Measurements from ENCODE around the gene EML6. TPM values are rescaled to one million over a fixed set of nuclear protein-coding genes. Genes with fewer than 3 reads are reported as not detected.

The EML6 gene
- total RNA-seq, 1 donor from 2014 or later: 0.39 TPM

GRCh38 chr2:54853616-54854310 lies 130.3 kb downstream of the EML6 start:
- no peaks in the 10 kb centered on the region for H3K4me1 ChIP-seq
- H3K9ac ChIP-seq: no peak overlapping the region
- H3K9me3 ChIP-seq (ENCODE audit: low read depth): no peaks in the 10 kb centered on the region
- no peaks in the 10 kb centered on the region for H4K20me1 ChIP-seq (ENCODE audit: low read depth)
- peaks cover 4% of the 10 kb centered on the region for H3K9me3 Mint-ChIP-seq
- H3K27ac Mint-ChIP-seq: no peak overlapping the region
- no peak overlapping the region for H3K4me3 ChIP-seq
- peaks cover 4% of the 10 kb centered on the region for H3K36me3 Mint-ChIP-seq
- H3K36me3 ChIP-seq: no peaks in the 10 kb centered on the region
- peaks cover 10% of the 10 kb centered on the region for H3K27me3 Mint-ChIP-seq (ENCODE audit: insufficient read depth, low read depth)
- no peaks in the 10 kb centered on the region for H3F3A ChIP-seq (ENCODE audit: low read depth)
- no peaks in the 10 kb centered on the region for H3K79me2 ChIP-seq (ENCODE audit: low read depth)
- no peaks in the 10 kb centered on the region for H3K27me3 ChIP-seq
- no peak for DNase-seq (ENCODE audit: low spot score)
- no peak overlapping the region for H3K4me3 Mint-ChIP-seq
- no peak for TF ChIP-seq EZH2phosphoT487 (IDR thresholded peaks at IDR 0.05)
- no peak for TF ChIP-seq EZH2 (IDR thresholded peaks at IDR 0.05)
- no peak for TF ChIP-seq CTCF (IDR thresholded peaks at IDR 0.05)
- H3K27ac ChIP-seq: no peak overlapping the region
- H3K4me2 ChIP-seq: no peak overlapping the region
- no peaks in the 10 kb centered on the region for H3K4me1 Mint-ChIP-seq
- no peak overlapping the region for H2AFZ ChIP-seq (replicated peaks)

- DNase-seq (ENCODE audit: low spot score): no peak
- Histone ChIP-seq H3K4me1 (no peaks in the 10 kb centered on the region), H4K20me1 (ENCODE audit: low read depth) (no peaks in the 10 kb centered on the region), H3K36me3 (no peaks in the 10 kb centered on the region), H3K27ac (no peak overlapping the region), H3K79me2 (ENCODE audit: low read depth) (no peaks in the 10 kb centered on the region), H3K27me3 (no peaks in the 10 kb centered on the region), H3K4me3 (no peak overlapping the region), H2AFZ (replicated peaks) (no peak overlapping the region), H3K4me2 (no peak overlapping the region), H3K9ac (no peak overlapping the region), H3K9me3 (ENCODE audit: low read depth) (no peaks in the 10 kb centered on the region), H3F3A (ENCODE audit: low read depth) (no peaks in the 10 kb centered on the region)
- Mint-ChIP-seq H3K27me3 (ENCODE audit: insufficient read depth, low read depth) (peaks cover 10% of the 10 kb centered on the region), H3K27ac (no peak overlapping the region), H3K4me3 (no peak overlapping the region), H3K4me1 (no peaks in the 10 kb centered on the region), H3K36me3 (peaks cover 4% of the 10 kb centered on the region), H3K9me3 (peaks cover 4% of the 10 kb centered on the region)
- no peak for TF ChIP-seq EZH2phosphoT487 (IDR thresholded peaks at IDR 0.05)
- TF ChIP-seq CTCF (IDR thresholded peaks at IDR 0.05): no peak
- no peak for TF ChIP-seq EZH2 (IDR thresholded peaks at IDR 0.05)
Measured at GRCh38 chr2:54855434-54855833, 132.0 kb downstream of the EML6 start.

- no peaks in the 10 kb centered on the region for H3K4me1 ChIP-seq
- H3K27ac ChIP-seq: no peak overlapping the region
- H3K9me3 Mint-ChIP-seq: peaks cover 4% of the 10 kb centered on the region
Measured at GRCh38 chr2:54858021-54858681, 134.7 kb downstream of the EML6 start.

More at GRCh38 chr2:54858021-54858681, 134.7 kb downstream of the EML6 start:
- Mint-ChIP-seq H3K4me3 (no peak overlapping the region), H3K4me1 (no peaks in the 10 kb centered on the region), H3K27me3 (ENCODE audit: insufficient read depth, low read depth) (peaks cover 10% of the 10 kb centered on the region), H3K36me3 (peaks cover 4% of the 10 kb centered on the region), H3K27ac (no peak overlapping the region)
- no peak overlapping the region for H3K9ac ChIP-seq
- no peak for DNase-seq (ENCODE audit: low spot score)
- H3K27me3 ChIP-seq: no peaks in the 10 kb centered on the region
- H4K20me1 ChIP-seq (ENCODE audit: low read depth): no peaks in the 10 kb centered on the region
- H3K79me2 ChIP-seq (ENCODE audit: low read depth): no peaks in the 10 kb centered on the region
- no peak overlapping the region for H2AFZ ChIP-seq (replicated peaks)
- H3K4me2 ChIP-seq: no peak overlapping the region
- H3K36me3 ChIP-seq: no peaks in the 10 kb centered on the region
- H3F3A ChIP-seq (ENCODE audit: low read depth): no peaks in the 10 kb centered on the region
- TF ChIP-seq CTCF (IDR thresholded peaks at IDR 0.05) (no peak), EZH2 (IDR thresholded peaks at IDR 0.05) (no peak), EZH2phosphoT487 (IDR thresholded peaks at IDR 0.05) (no peak)
- no peaks in the 10 kb centered on the region for H3K9me3 ChIP-seq (ENCODE audit: low read depth)
- H3K4me3 ChIP-seq: no peak overlapping the region
